BLaER1 treated with 17β-estradiol and CSF1 and Interleukin-3, amounts not matched to agents 10 nM and 100 nM (cell line): ENCODE measurements around the gene ABCD2.

Experiments used
- H3K27ac ChIP-seq, 11 experiments: shearing (Covaris generic); formaldehyde crosslinking; 2 replicates each; pipeline ENCODE4 v1.8.1; 2022
- H3K27me3 ChIP-seq, 11 experiments: shearing (Covaris generic); formaldehyde crosslinking; 2 replicates each; pipeline ENCODE4 v1.8.1; 2022
- H3K36me3 ChIP-seq, 11 experiments: shearing (Covaris generic); formaldehyde crosslinking; 2 replicates each; pipeline ENCODE4 v1.8.1; 2022
- H3K4me1 ChIP-seq, 10 experiments: shearing (Covaris generic); formaldehyde crosslinking; 2 replicates each; pipeline ENCODE4 v1.8.1; 2022
- H3K4me2 ChIP-seq, 11 experiments: shearing (Covaris generic); formaldehyde crosslinking; 2 replicates each; pipeline ENCODE4 v1.8.1; 2022
- H3K4me3 ChIP-seq, 10 experiments: shearing (Covaris generic); formaldehyde crosslinking; 2 replicates each; pipeline ENCODE4 v1.8.1; 2022
- H3K9ac ChIP-seq, 11 experiments: shearing (Covaris generic); formaldehyde crosslinking; 2 replicates each; pipeline ENCODE4 v1.8.1; 2022
- H3K9me3 ChIP-seq, 11 experiments: shearing (Covaris generic); formaldehyde crosslinking; replicated peaks in 1 of 11; 2 replicates each; pipeline ENCODE4 v1.8.1; 2022
- H4K20me1 ChIP-seq, 11 experiments: shearing (Covaris generic); formaldehyde crosslinking; 2 replicates each; pipeline ENCODE4 v1.8.1; 2022
- Cebpa-rat ChIP-seq, 11 experiments: shearing (Covaris generic); IDR thresholded peaks; 2 replicates each; pipeline ENCODE4 v1.8.1; 2022

The ABCD2 gene

GRCh38 chr12:39616666-39617065 lies 2.9 kb downstream of the ABCD2 start:
- TF ChIP-seq Cebpa-rat (IDR thresholded peaks at IDR 0.05), result no peak
- no peaks in the 10 kb centered on the region for H3K9me3 ChIP-seq
- H3K4me1 ChIP-seq, result peaks cover 23 to 47% (median 42%) of the 10 kb centered on the region in 10 experiments
- H3K27me3 ChIP-seq, result no peaks in the 10 kb centered on the region
- peak overlapping the region in 8 of 11 experiments; percentile 1 to 46 (median 28); a peak in 9 of 22 replicates for H3K4me2 ChIP-seq
- no peaks in the 10 kb centered on the region for H3K36me3 ChIP-seq
- no peak overlapping the region for H3K27ac ChIP-seq
- no peak overlapping the region for H3K4me3 ChIP-seq
- H4K20me1 ChIP-seq, result no peaks in the 10 kb centered on the region
- H3K9ac ChIP-seq, result no peak overlapping the region

GRCh38 chr12:39616251-39616650 lies 3.4 kb downstream of the ABCD2 start:
- no peaks in the 10 kb centered on the region for H4K20me1 ChIP-seq
- no peaks in the 10 kb centered on the region for H3K9me3 ChIP-seq
- no peaks in the 10 kb centered on the region for H3K36me3 ChIP-seq
- H3K9ac ChIP-seq, result no peak overlapping the region
- no peak overlapping the region for H3K27ac ChIP-seq
- H3K4me1 ChIP-seq, result peaks cover 19 to 43% (median 39%) of the 10 kb centered on the region in 10 experiments
- H3K4me2 ChIP-seq, result peak overlapping the region in 8 of 11 experiments; percentile 1 to 46 (median 28); a peak in 10 of 22 replicates
- no peaks in the 10 kb centered on the region for H3K27me3 ChIP-seq
- TF ChIP-seq Cebpa-rat (IDR thresholded peaks at IDR 0.05), result no peak
- H3K4me3 ChIP-seq, result no peak overlapping the region

- Histone ChIP-seq H3K27me3 (no peaks in the 10 kb centered on the region), H3K4me3 (no peak overlapping the region), H3K9ac (no peak overlapping the region), H3K36me3 (no peaks in the 10 kb centered on the region), H4K20me1 (no peaks in the 10 kb centered on the region), H3K4me1 (peaks cover 5 to 26% (median 19%) of the 10 kb centered on the region in 10 experiments), H3K4me2 (no peak overlapping the region), H3K9me3 (no peaks in the 10 kb centered on the region), H3K27ac (no peak overlapping the region)
- no peak for TF ChIP-seq Cebpa-rat (IDR thresholded peaks at IDR 0.05)
Observed at GRCh38 chr12:39613525-39613924, 6.1 kb downstream of the ABCD2 start.

- H3K27me3 ChIP-seq, result no peaks in the 10 kb centered on the region
- no peak overlapping the region for H3K27ac ChIP-seq
- no peak for TF ChIP-seq Cebpa-rat (IDR thresholded peaks at IDR 0.05)
- no peak overlapping the region for H3K4me2 ChIP-seq
- no peak overlapping the region for H3K9ac ChIP-seq
- H3K36me3 ChIP-seq, result no peaks in the 10 kb centered on the region
- peaks cover 0 to 14% (median 9%) of the 10 kb centered on the region in 10 experiments; a peak in 6 of 20 replicates for H3K4me1 ChIP-seq
- H3K9me3 ChIP-seq, result no peaks in the 10 kb centered on the region
- H4K20me1 ChIP-seq, result no peaks in the 10 kb centered on the region
- no peak overlapping the region for H3K4me3 ChIP-seq
Observed at GRCh38 chr12:39612250-39612649, 7.4 kb downstream of the ABCD2 start.

- Histone ChIP-seq H3K27ac (no peak overlapping the region), H3K9me3 (no peaks in the 10 kb centered on the region), H3K4me2 (no peak overlapping the region), H3K36me3 (no peaks in the 10 kb centered on the region), H3K4me1 (peaks cover 0 to 10% (median 7%) of the 10 kb centered on the region in 10 experiments; a peak in 6 of 20 replicates), H4K20me1 (no peaks in the 10 kb centered on the region), H3K4me3 (no peak overlapping the region), H3K27me3 (no peaks in the 10 kb centered on the region), H3K9ac (no peak overlapping the region)
- TF ChIP-seq Cebpa-rat (IDR thresholded peaks at IDR 0.05), result no peak
Observed at GRCh38 chr12:39611818-39612217, 7.8 kb downstream of the ABCD2 start.

- no peaks in the 10 kb centered on the region for H3K4me1 ChIP-seq
Observed at GRCh38 chr12:39610436-39611025, 9.1 kb downstream of the ABCD2 start.

GRCh38 chr12:39606712-39607423 lies 12.7 kb downstream of the ABCD2 start:
- no peak for TF ChIP-seq Cebpa-rat (IDR thresholded peaks at IDR 0.05)
- Histone ChIP-seq H3K9ac (no peak overlapping the region), H3K4me2 (no peak overlapping the region)

More at GRCh38 chr12:39610436-39611025, 9.1 kb downstream of the ABCD2 start:
- H3K9me3 ChIP-seq, result no peaks in the 10 kb centered on the region
- H3K27ac ChIP-seq, result no peak overlapping the region
- no peaks in the 10 kb centered on the region for H3K36me3 ChIP-seq
- no peak overlapping the region for H3K4me2 ChIP-seq
- no peak overlapping the region for H3K4me3 ChIP-seq
- no peak overlapping the region for H3K9ac ChIP-seq
- H4K20me1 ChIP-seq, result no peaks in the 10 kb centered on the region
- no peaks in the 10 kb centered on the region for H3K27me3 ChIP-seq
- TF ChIP-seq Cebpa-rat (IDR thresholded peaks at IDR 0.05), result no peak

GRCh38 chr12:39605996-39606395 lies 13.6 kb downstream of the ABCD2 start:
- no peaks in the 10 kb centered on the region for H3K36me3 ChIP-seq
- H3K9ac ChIP-seq, result no peak overlapping the region
- H3K4me3 ChIP-seq, result no peak overlapping the region
- H3K4me1 ChIP-seq, result peaks cover 0 to 5% (median 0%) of the 10 kb centered on the region in 10 experiments; a peak in 1 of 20 replicates
- no peak overlapping the region for H3K4me2 ChIP-seq
- H3K9me3 ChIP-seq, result no peaks in the 10 kb centered on the region
- H3K27me3 ChIP-seq, result no peaks in the 10 kb centered on the region
- no peak overlapping the region for H3K27ac ChIP-seq
- no peaks in the 10 kb centered on the region for H4K20me1 ChIP-seq
- TF ChIP-seq Cebpa-rat (IDR thresholded peaks at IDR 0.05), result no peak

More at GRCh38 chr12:39606712-39607423, 12.7 kb downstream of the ABCD2 start:
- Histone ChIP-seq H3K4me3 (no peak overlapping the region), H4K20me1 (no peaks in the 10 kb centered on the region), H3K4me1 (peaks cover 0 to 5% (median 0%) of the 10 kb centered on the region in 10 experiments; a peak in 1 of 20 replicates), H3K27me3 (no peaks in the 10 kb centered on the region), H3K27ac (no peak overlapping the region), H3K36me3 (no peaks in the 10 kb centered on the region), H3K9me3 (no peaks in the 10 kb centered on the region)

- Histone ChIP-seq H3K9ac (no peak overlapping the region), H3K4me3 (no peak overlapping the region), H3K4me1 (peaks cover 0 to 5% (median 0%) of the 10 kb centered on the region in 10 experiments; a peak in 1 of 20 replicates), H3K4me2 (no peak overlapping the region), H3K27me3 (no peaks in the 10 kb centered on the region), H4K20me1 (no peaks in the 10 kb centered on the region), H3K27ac (no peak overlapping the region), H3K9me3 (no peaks in the 10 kb centered on the region), H3K36me3 (no peaks in the 10 kb centered on the region)
- no peak for TF ChIP-seq Cebpa-rat (IDR thresholded peaks at IDR 0.05)
Observed at GRCh38 chr12:39605501-39605900, 14.1 kb downstream of the ABCD2 start.
